SU-DHL-6 (cell line): Measurements from ENCODE around the gene CUL7.

Experiments
- H2AFZ ChIP-seq: fragments of 200-600 bp; sonication (generic); 2 replicates; pipeline ENCODE4 v1.6.1; 2014; ENCODE audit warnings: low read depth, mild to moderate bottlenecking, moderate library complexity, mixed read lengths, antibody characterized with exemption, low read length; ENCODE audit not compliant: severe bottlenecking
- H3F3A ChIP-seq: fragments of 200-600 bp; shearing (Covaris generic); 2 replicates; pipeline ENCODE4 v1.6.0; 2016; ENCODE audit warnings: antibody characterized with exemption, mild to moderate bottlenecking; ENCODE audit not compliant: insufficient read depth
- H3K27ac ChIP-seq: fragments of 200-600 bp; sonication (generic); 2 replicates; pipeline ENCODE4 v1.5.1; 2016; ENCODE audit warnings: low read depth, mild to moderate bottlenecking, low read length, moderate library complexity, mixed read lengths
- H3K27me3 ChIP-seq: fragments of 200-600 bp; sonication (generic), shearing (Covaris generic); 2 replicates; pipeline ENCODE4 v1.6.0; 2014; ENCODE audit warnings: mild to moderate bottlenecking, low read length
- H3K36me3 ChIP-seq: fragments of 200-600 bp; sonication (generic); 2 replicates; pipeline ENCODE4 v1.6.1; 2014; ENCODE audit warnings: mild to moderate bottlenecking, low read length, mixed read lengths
- H3K4me2 ChIP-seq: fragments of 300-600, 200-600 bp; shearing (Covaris generic), sonication (generic); 2 replicates; pipeline ENCODE4 v1.6.0; 2014; ENCODE audit warnings: low read length, low read depth, mild to moderate bottlenecking; ENCODE audit not compliant: poor library complexity, severe bottlenecking
- H3K4me3 ChIP-seq: fragments of 200-600 bp; sonication (generic); 2 replicates; pipeline ENCODE4 v1.5.1; 2014; ENCODE audit warnings: antibody characterized with exemption, low read length, mild to moderate bottlenecking, mixed read lengths; ENCODE audit not compliant: insufficient read depth, poor library complexity, severe bottlenecking
- H3K79me2 ChIP-seq: fragments of 200-600 bp; sonication (generic); 2 replicates; pipeline ENCODE4 v1.6.1; 2014; ENCODE audit warnings: mild to moderate bottlenecking, low read length, moderate library complexity; ENCODE audit not compliant: insufficient read depth
- H3K9ac ChIP-seq: fragments of 200-600 bp; sonication (generic); 2 replicates; pipeline ENCODE4 v1.7.0; 2014; ENCODE audit warnings: mild to moderate bottlenecking, low read length
- H3K9me2 ChIP-seq: fragments of 200-600 bp; sonication (generic); replicated peaks from 2 replicates; pipeline ENCODE4 v1.6.1; 2014; ENCODE audit warnings: low read length; ENCODE audit not compliant: insufficient read depth
- H3K9me3 ChIP-seq: fragments of 200-600 bp; sonication (generic); 2 replicates; pipeline ENCODE4 v1.6.1; 2014; ENCODE audit warnings: low read length, mixed read lengths; ENCODE audit not compliant: insufficient read depth
- H4K20me1 ChIP-seq: fragments of 200-600 bp; sonication (generic); 2 replicates; pipeline ENCODE4 v1.6.1; 2014; ENCODE audit warnings: low read depth, mild to moderate bottlenecking, antibody characterized with exemption, low read length, moderate library complexity, mixed read lengths
- EZH2phosphoT487 ChIP-seq: fragments of 200-600 bp; sonication (generic), shearing (Covaris generic); conservative IDR thresholded peaks from 2 replicates; pipeline ENCODE4 v1.6.1; 2018; ENCODE audit warnings: mild to moderate bottlenecking, antibody characterized with exemption, low read length, moderate library complexity, mixed read lengths
- TF ChIP-seq, protein P1 (sequence below): fragments of 200-600 bp; sonication (generic); IDR thresholded peaks from one replicate; pipeline ENCODE4 v1.5.1; 2017; ENCODE audit warnings: antibody characterized with exemption, mild to moderate bottlenecking, low read length, moderate library complexity; ENCODE audit not compliant: insufficient read depth, poor library complexity, severe bottlenecking

Gene CUL7

DNA sequence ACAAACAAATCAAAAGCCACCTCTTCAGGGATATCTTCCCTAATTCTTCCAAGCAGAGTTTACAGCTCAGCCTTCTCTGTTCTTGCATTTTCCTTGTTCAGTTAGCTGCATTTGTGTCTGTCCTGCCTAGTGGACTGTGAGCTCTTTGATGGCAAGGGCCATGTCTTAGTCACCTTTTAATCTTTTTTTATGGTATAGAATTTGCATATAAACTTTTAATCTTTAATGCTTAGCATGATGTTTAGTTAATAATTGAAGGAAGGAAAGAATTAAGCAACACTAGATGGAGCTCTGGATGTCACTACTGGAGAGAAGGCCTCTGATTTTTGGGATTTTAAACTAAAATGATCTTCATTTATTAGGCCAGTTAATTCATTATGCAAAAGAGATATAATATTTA is 57.1 kb downstream of the CUL7 start:
- peaks cover 6% of the 10 kb centered on the region for H3F3A ChIP-seq
- H3K27me3 ChIP-seq = no peaks in the 10 kb centered on the region
- no peaks in the 10 kb centered on the region for H3K9me3 ChIP-seq
- H3K9me2 ChIP-seq = no peaks in the 10 kb centered on the region
- H3K4me2 ChIP-seq = no peak overlapping the region
- TF ChIP-seq, protein P1, sequence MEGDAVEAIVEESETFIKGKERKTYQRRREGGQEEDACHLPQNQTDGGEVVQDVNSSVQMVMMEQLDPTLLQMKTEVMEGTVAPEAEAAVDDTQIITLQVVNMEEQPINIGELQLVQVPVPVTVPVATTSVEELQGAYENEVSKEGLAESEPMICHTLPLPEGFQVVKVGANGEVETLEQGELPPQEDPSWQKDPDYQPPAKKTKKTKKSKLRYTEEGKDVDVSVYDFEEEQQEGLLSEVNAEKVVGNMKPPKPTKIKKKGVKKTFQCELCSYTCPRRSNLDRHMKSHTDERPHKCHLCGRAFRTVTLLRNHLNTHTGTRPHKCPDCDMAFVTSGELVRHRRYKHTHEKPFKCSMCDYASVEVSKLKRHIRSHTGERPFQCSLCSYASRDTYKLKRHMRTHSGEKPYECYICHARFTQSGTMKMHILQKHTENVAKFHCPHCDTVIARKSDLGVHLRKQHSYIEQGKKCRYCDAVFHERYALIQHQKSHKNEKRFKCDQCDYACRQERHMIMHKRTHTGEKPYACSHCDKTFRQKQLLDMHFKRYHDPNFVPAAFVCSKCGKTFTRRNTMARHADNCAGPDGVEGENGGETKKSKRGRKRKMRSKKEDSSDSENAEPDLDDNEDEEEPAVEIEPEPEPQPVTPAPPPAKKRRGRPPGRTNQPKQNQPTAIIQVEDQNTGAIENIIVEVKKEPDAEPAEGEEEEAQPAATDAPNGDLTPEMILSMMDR = no peak
- TF ChIP-seq EZH2phosphoT487 = no peak
- H3K9ac ChIP-seq = no peak overlapping the region
- H3K36me3 ChIP-seq = no peaks in the 10 kb centered on the region
- H2AFZ ChIP-seq = no peak overlapping the region
- no peaks in the 10 kb centered on the region for H4K20me1 ChIP-seq
- no peak overlapping the region for H3K27ac ChIP-seq
- no peaks in the 10 kb centered on the region for H3K79me2 ChIP-seq
- H3K4me3 ChIP-seq = no peak overlapping the region

DNA sequence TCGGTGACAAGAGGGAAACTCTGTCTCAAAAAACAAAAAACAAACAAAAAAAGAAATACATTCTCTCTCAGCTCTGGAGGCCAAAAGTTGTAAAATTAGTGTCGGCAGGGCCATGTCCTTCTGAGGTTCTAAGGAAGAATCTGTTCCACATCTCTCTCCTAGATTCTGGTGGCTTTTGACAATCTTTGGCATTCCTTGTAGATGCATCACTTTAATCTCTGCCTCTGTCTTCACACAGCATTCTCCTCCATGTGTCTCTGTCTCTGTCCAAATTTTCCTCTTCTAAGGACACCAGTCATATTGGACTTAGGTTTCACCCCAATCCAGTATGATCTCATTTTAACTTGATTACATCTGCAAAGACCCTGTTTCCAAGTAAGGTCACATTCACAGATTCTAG is 60.2 kb downstream of the CUL7 start:
- no peak overlapping the region for H3K4me3 ChIP-seq
- no peaks in the 10 kb centered on the region for H3K79me2 ChIP-seq
- no peak overlapping the region for H3K27ac ChIP-seq

DNA sequence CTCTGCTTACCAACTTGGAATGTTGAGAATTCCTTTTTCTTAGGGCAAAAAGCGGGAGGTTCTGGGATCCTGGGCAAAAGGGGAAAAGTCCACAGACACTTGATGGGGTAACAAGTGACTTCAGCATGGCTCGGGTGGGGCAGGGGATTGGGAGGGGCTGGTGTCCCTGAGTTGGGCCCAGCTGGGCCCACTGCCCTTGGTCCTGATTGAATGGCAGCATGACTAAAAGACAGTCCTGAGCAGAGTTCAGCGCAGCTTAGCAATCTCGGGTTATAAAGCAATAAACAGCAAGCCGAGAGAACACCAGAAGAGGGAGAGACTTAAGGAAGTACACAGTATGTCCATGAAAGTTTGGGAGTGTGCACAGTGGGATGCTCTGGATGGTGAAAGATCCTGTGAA is 63.7 kb downstream of the CUL7 start:
- no peak for TF ChIP-seq EZH2phosphoT487
- TF ChIP-seq, protein P1 = no peak
- no peak overlapping the region for H3K4me3 ChIP-seq
- no peaks in the 10 kb centered on the region for H3K9me2 ChIP-seq
- no peak overlapping the region for H3K9ac ChIP-seq
- H3K36me3 ChIP-seq = no peaks in the 10 kb centered on the region
- H4K20me1 ChIP-seq = no peaks in the 10 kb centered on the region
- no peaks in the 10 kb centered on the region for H3K27me3 ChIP-seq
- H3K9me3 ChIP-seq = no peaks in the 10 kb centered on the region
- peaks cover 11% of the 10 kb centered on the region for H3K79me2 ChIP-seq
- no peak overlapping the region for H3K4me2 ChIP-seq
- no peak overlapping the region for H3K27ac ChIP-seq
- no peaks in the 10 kb centered on the region; the same call in 1 of the 2 replicates for H3F3A ChIP-seq
- no peak overlapping the region for H2AFZ ChIP-seq

More for the DNA sequence above, 60.2 kb downstream of the CUL7 start:
- no peaks in the 10 kb centered on the region for H3K27me3 ChIP-seq
- no peak overlapping the region for H3K9ac ChIP-seq
- TF ChIP-seq, protein P1 = no peak
- no peak for TF ChIP-seq EZH2phosphoT487
- H3K36me3 ChIP-seq = no peaks in the 10 kb centered on the region
- no peak overlapping the region for H3K4me2 ChIP-seq
- H3F3A ChIP-seq = peaks cover 6% of the 10 kb centered on the region
- no peaks in the 10 kb centered on the region for H4K20me1 ChIP-seq
- H3K9me3 ChIP-seq = no peaks in the 10 kb centered on the region
- H3K9me2 ChIP-seq = no peaks in the 10 kb centered on the region
- H2AFZ ChIP-seq = no peak overlapping the region

DNA sequence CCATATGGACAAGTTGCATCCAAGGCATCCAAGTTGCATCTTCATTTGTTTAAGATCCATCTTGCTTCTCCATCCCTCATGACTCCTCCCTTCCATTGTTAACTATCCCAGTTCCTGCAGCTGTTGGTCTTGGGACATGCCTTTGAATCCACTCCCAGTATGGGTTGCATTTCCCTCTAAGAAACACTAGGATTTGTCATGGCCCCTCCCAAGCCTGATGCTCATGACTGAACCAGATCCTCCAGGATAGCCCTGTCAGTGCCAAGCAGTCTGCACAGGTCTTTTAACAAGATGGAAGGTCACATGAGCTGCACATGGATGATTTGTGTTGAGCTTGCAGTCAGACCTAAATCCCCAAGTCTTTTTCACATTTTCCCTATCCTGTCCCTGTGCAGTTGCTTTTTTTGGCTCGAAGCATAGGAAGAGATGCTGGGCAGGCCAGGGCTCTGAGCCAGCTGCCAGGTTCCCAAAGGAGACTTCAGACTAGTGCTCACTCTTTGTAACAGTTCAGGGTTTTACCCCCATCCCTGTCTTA is 65.1 kb downstream of the CUL7 start:
- Histone ChIP-seq H3K4me2 (no peak overlapping the region), H3K36me3 (no peaks in the 10 kb centered on the region), H2AFZ (no peak overlapping the region), H3K4me3 (no peak overlapping the region), H3K27ac (no peak overlapping the region), H3K27me3 (no peaks in the 10 kb centered on the region), H3F3A (no peaks in the 10 kb centered on the region), H3K9me2 (no peaks in the 10 kb centered on the region), H3K79me2 (peaks cover 11% of the 10 kb centered on the region), H3K9me3 (no peaks in the 10 kb centered on the region), H3K9ac (no peak overlapping the region), H4K20me1 (no peaks in the 10 kb centered on the region)
- no peak for TF ChIP-seq EZH2phosphoT487
- TF ChIP-seq, protein P1 = no peak
